GM20000 (cell line): ENCODE results near the gene LRFN3.

Experiments used
- DNase-seq: peaks from one replicate; pipeline ENCODE4 v3.0.0; 2012; ENCODE audit warnings: low spot score
- TF ChIP-seq, protein P1 (sequence below): IDR thresholded peaks from 2 replicates; pipeline ENCODE4 v1.5.1; 2012; ENCODE audit warnings: mild to moderate bottlenecking, control low read depth; ENCODE audit errors: extremely low read depth, missing control alignments

Gene LRFN3

DNA sequence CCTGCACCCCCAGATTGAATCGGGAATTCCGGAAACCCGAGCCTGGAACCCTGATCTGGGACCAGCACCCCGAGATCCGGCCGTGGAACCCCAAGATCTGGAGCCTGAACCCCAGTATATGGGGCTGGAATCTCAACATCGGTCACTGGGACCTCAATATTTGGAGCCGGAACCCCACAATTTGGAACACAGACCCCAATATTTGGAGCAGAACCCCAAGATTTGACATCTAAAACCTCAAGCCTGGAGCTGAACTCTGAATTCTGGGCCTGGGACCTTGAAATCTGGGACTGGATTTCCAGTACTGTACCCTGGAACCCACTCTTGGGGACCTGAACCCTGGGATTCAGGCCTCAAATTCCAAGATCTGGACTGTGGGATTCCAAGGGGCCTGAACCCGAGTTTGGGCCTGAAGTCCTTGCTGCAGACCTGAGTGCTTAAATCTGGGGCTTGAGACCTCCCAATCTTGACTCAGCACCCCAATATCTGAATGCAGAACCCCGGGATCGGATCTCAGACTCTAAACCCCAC lies 629 bp downstream of the LRFN3 start:
- peak; percentile 28 for DNase-seq
- TF ChIP-seq, protein P1, sequence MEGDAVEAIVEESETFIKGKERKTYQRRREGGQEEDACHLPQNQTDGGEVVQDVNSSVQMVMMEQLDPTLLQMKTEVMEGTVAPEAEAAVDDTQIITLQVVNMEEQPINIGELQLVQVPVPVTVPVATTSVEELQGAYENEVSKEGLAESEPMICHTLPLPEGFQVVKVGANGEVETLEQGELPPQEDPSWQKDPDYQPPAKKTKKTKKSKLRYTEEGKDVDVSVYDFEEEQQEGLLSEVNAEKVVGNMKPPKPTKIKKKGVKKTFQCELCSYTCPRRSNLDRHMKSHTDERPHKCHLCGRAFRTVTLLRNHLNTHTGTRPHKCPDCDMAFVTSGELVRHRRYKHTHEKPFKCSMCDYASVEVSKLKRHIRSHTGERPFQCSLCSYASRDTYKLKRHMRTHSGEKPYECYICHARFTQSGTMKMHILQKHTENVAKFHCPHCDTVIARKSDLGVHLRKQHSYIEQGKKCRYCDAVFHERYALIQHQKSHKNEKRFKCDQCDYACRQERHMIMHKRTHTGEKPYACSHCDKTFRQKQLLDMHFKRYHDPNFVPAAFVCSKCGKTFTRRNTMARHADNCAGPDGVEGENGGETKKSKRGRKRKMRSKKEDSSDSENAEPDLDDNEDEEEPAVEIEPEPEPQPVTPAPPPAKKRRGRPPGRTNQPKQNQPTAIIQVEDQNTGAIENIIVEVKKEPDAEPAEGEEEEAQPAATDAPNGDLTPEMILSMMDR = no peak

- DNase-seq = peak; percentile 37
- TF ChIP-seq, protein P1 = no peak
These were observed 1.4 kb downstream of the LRFN3 start for GRCh38 chr19:35937345-35938281.

- DNase-seq = peak; percentile 28
- TF ChIP-seq, protein P1 = no peak
These were observed 2.4 kb downstream of the LRFN3 start for GRCh38 chr19:35938282-35939224.

DNA sequence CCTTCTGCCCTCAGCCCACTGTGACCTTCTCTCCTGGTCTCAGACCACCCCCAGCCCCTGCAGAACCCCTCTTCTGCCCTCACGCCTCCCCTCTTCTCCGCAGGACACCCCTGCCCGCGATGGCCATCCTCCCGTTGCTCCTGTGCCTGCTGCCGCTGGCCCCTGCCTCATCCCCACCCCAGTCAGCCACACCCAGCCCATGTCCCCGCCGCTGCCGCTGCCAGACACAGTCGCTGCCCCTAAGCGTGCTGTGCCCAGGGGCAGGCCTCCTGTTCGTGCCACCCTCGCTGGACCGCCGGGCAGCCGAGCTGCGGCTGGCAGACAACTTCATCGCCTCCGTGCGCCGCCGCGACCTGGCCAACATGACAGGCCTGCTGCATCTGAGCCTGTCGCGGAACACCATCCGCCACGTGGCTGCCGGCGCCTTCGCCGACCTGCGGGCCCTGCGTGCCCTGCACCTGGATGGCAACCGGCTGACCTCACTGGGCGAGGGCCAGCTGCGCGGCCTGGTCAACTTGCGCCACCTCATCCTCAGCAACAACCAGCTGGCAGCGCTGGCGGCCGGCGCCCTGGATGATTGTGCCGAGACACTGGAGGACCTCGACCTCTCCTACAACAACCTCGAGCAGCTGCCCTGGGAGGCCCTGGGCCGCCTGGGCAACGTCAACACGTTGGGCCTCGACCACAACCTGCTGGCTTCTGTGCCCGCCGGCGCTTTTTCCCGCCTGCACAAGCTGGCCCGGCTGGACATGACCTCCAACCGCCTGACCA lies 3.3 kb downstream of the LRFN3 start:
- TF ChIP-seq, protein P1 = no peak
- peak; percentile 30 for DNase-seq

- TF ChIP-seq, protein P1 = no peak
These were observed 4.1 kb downstream of the LRFN3 start for GRCh38 chr19:35940078-35940775.

GRCh38 chr19:35940839-35941238 lies 4.7 kb downstream of the LRFN3 start:
- TF ChIP-seq, protein P1 = no peak
- no peak for DNase-seq

More at GRCh38 chr19:35940078-35940775, 4.1 kb downstream of the LRFN3 start:
- DNase-seq = peak; percentile 16
